ENCODE data around the gene LDLRAP1. TPM values are rescaled to one million over a fixed set of nuclear protein-coding genes. Genes with fewer than 3 reads are reported as not detected.

The LDLRAP1 gene
- total and polyA plus RNA-seq, 2 donors (not counting 1 experiment from before 2014, with no cell fraction given), result 7.3 to 21.0 TPM

- Histone ChIP-seq H2AFZ (ENCODE audit: low read length) (no peak overlapping the region), H3K4me2 (ENCODE audit: extremely low read depth, insufficient read depth, low read length) (no peak overlapping the region), H4K20me1 (ENCODE audit: control insufficient read depth, extremely low read depth, insufficient read depth, low read length) (no peaks in the 10 kb centered on the region), H3K36me3 (ENCODE audit: control insufficient read depth, insufficient read depth, low read length) (no peaks in the 10 kb centered on the region), H3K79me2 (ENCODE audit: control insufficient read depth, insufficient read depth, low read length) (no peaks in the 10 kb centered on the region), H3K27ac (ENCODE audit: insufficient read depth, low read length) (no peak overlapping the region), H3K27me3 (ENCODE audit: control insufficient read depth, insufficient read depth, low read length) (no peaks in the 10 kb centered on the region), H3K9me3 (ENCODE audit: control insufficient read depth, insufficient read depth, low read depth, low read length) (no peaks in the 10 kb centered on the region), H3K9ac (ENCODE audit: insufficient read depth, low read length) (no peak overlapping the region), H3K4me3 (replicated peaks in 1 of 4; ENCODE audit: control extremely low read depth in 1 of 4, insufficient read depth in 1 of 4, low read depth in 3 of 4, low read length in 4 of 4) (no peak overlapping the region), H3K4me1 (ENCODE audit: control insufficient read depth, extremely low read depth, insufficient read depth, low read length) (no peaks in the 10 kb centered on the region)
- DNase-seq (ENCODE audit: low read depth in 2 of 2), result no peak
- TF ChIP-seq, protein P1, sequence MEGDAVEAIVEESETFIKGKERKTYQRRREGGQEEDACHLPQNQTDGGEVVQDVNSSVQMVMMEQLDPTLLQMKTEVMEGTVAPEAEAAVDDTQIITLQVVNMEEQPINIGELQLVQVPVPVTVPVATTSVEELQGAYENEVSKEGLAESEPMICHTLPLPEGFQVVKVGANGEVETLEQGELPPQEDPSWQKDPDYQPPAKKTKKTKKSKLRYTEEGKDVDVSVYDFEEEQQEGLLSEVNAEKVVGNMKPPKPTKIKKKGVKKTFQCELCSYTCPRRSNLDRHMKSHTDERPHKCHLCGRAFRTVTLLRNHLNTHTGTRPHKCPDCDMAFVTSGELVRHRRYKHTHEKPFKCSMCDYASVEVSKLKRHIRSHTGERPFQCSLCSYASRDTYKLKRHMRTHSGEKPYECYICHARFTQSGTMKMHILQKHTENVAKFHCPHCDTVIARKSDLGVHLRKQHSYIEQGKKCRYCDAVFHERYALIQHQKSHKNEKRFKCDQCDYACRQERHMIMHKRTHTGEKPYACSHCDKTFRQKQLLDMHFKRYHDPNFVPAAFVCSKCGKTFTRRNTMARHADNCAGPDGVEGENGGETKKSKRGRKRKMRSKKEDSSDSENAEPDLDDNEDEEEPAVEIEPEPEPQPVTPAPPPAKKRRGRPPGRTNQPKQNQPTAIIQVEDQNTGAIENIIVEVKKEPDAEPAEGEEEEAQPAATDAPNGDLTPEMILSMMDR (conservative IDR thresholded peaks at IDR 0.05 in 1 of 2, IDR thresholded peaks at IDR 0.05 in 1 of 2; ENCODE audit: low read depth in 1 of 2, low read length in 2 of 2), result no peak
- no peak for TF ChIP-seq EZH2 (IDR thresholded peaks at IDR 0.05; ENCODE audit: low read length, missing control alignments)
Measured at GRCh38 chr1:25581764-25582163, 38.4 kb downstream of the LDLRAP1 start.

- no peak for TF ChIP-seq EZH2 (IDR thresholded peaks at IDR 0.05; ENCODE audit: low read length, missing control alignments)
- TF ChIP-seq, protein P1 (conservative IDR thresholded peaks at IDR 0.05 in 1 of 2, IDR thresholded peaks at IDR 0.05 in 1 of 2; ENCODE audit: low read depth in 1 of 2, low read length in 2 of 2), result no peak
- no peaks in the 10 kb centered on the region for H3K9me3 ChIP-seq (ENCODE audit: control insufficient read depth, insufficient read depth, low read depth, low read length)
- H3K4me2 ChIP-seq (ENCODE audit: extremely low read depth, insufficient read depth, low read length), result no peak overlapping the region
- no peak overlapping the region for H3K9ac ChIP-seq (ENCODE audit: insufficient read depth, low read length)
- no peak overlapping the region for H3K27ac ChIP-seq (ENCODE audit: insufficient read depth, low read length)
- H3K4me3 ChIP-seq (replicated peaks in 1 of 4; ENCODE audit: control extremely low read depth in 1 of 4, insufficient read depth in 1 of 4, low read depth in 3 of 4, low read length in 4 of 4), result no peak overlapping the region
- no peaks in the 10 kb centered on the region for H3K79me2 ChIP-seq (ENCODE audit: control insufficient read depth, insufficient read depth, low read length)
- H3K4me1 ChIP-seq (ENCODE audit: control insufficient read depth, extremely low read depth, insufficient read depth, low read length), result no peaks in the 10 kb centered on the region
- H3K36me3 ChIP-seq (ENCODE audit: control insufficient read depth, insufficient read depth, low read length), result no peaks in the 10 kb centered on the region
- no peaks in the 10 kb centered on the region for H3K27me3 ChIP-seq (ENCODE audit: control insufficient read depth, insufficient read depth, low read length)
- no peaks in the 10 kb centered on the region for H4K20me1 ChIP-seq (ENCODE audit: control insufficient read depth, extremely low read depth, insufficient read depth, low read length)
- H2AFZ ChIP-seq (ENCODE audit: low read length), result no peak overlapping the region
- DNase-seq (ENCODE audit: low read depth in 2 of 2), result no peak
Measured at GRCh38 chr1:25583519-25584370, 40.3 kb downstream of the LDLRAP1 start.

GRCh38 chr1:25586181-25586588, 42.8 kb downstream of the LDLRAP1 start:
- no peaks in the 10 kb centered on the region for H4K20me1 ChIP-seq (ENCODE audit: control insufficient read depth, extremely low read depth, insufficient read depth, low read length)
- no peaks in the 10 kb centered on the region for H3K9me3 ChIP-seq (ENCODE audit: control insufficient read depth, insufficient read depth, low read depth, low read length)
- no peak overlapping the region for H2AFZ ChIP-seq (ENCODE audit: low read length)
- H3K4me3 ChIP-seq (replicated peaks in 1 of 4; ENCODE audit: control extremely low read depth in 1 of 4, insufficient read depth in 1 of 4, low read depth in 3 of 4, low read length in 4 of 4), result no peak overlapping the region
- TF ChIP-seq EZH2 (IDR thresholded peaks at IDR 0.05; ENCODE audit: low read length, missing control alignments), result no peak
- TF ChIP-seq, protein P1 (conservative IDR thresholded peaks at IDR 0.05 in 1 of 2, IDR thresholded peaks at IDR 0.05 in 1 of 2; ENCODE audit: low read depth in 1 of 2, low read length in 2 of 2), result no peak
- H3K36me3 ChIP-seq (ENCODE audit: control insufficient read depth, insufficient read depth, low read length), result no peaks in the 10 kb centered on the region
- H3K4me2 ChIP-seq (ENCODE audit: extremely low read depth, insufficient read depth, low read length), result no peak overlapping the region
- no peak for DNase-seq (ENCODE audit: low read depth in 2 of 2)
- no peak overlapping the region for H3K27ac ChIP-seq (ENCODE audit: insufficient read depth, low read length)
- no peaks in the 10 kb centered on the region for H3K27me3 ChIP-seq (ENCODE audit: control insufficient read depth, insufficient read depth, low read length)
- H3K79me2 ChIP-seq (ENCODE audit: control insufficient read depth, insufficient read depth, low read length), result no peaks in the 10 kb centered on the region
- H3K9ac ChIP-seq (ENCODE audit: insufficient read depth, low read length), result no peak overlapping the region
- H3K4me1 ChIP-seq (ENCODE audit: control insufficient read depth, extremely low read depth, insufficient read depth, low read length), result no peaks in the 10 kb centered on the region

Data from fibroblast of lung (primary cell).